Endothelial cell of umbilical vein (primary cell): Measurements from ENCODE around the gene LRRC8D.

Source experiments
- POLR2AphosphoS5 ChIP-seq: IDR thresholded peaks from 2 replicates; pipeline ENCODE4 v1.6.1; 2012; ENCODE audit warnings: low read depth, mild to moderate bottlenecking, control low read depth, low read length, moderate library complexity; ENCODE audit not compliant: insufficient read depth
- TF ChIP-seq, protein P1 (sequence below), 2 donors: IDR thresholded peaks; 1 replicate in 1 of 2; 2 replicates in 1 of 2; pipeline ENCODE4 v1.5.1; 2011; ENCODE audit warnings: low read length in 2 of 2, mild to moderate bottlenecking in 2 of 2, moderate library complexity in 2 of 2, control low read depth in 1 of 2, inconsistent platforms in 1 of 2, low read depth in 1 of 2; ENCODE audit not compliant: insufficient read depth in 1 of 2; ENCODE audit errors: extremely low read depth in 1 of 2

DNA sequence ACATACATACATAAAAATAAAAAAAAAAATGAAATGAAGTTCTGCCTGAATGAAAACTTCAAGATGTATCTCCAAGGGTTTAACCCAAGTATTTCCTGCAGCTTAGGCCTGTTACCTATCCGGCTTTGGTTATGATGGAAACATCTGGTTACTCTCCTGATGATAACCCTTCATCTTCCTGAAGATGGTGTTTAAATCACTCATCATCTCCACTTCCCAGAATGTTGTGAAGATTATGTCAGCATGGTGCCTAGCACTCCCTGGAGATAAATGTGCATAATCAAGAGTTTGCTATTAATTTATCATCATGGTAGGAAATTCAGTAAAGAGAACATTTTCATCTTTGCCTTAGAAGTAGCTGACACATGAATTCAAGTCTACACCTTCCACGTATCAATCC, 121.2 kb downstream of the LRRC8D start:
- TF ChIP-seq, protein P1, sequence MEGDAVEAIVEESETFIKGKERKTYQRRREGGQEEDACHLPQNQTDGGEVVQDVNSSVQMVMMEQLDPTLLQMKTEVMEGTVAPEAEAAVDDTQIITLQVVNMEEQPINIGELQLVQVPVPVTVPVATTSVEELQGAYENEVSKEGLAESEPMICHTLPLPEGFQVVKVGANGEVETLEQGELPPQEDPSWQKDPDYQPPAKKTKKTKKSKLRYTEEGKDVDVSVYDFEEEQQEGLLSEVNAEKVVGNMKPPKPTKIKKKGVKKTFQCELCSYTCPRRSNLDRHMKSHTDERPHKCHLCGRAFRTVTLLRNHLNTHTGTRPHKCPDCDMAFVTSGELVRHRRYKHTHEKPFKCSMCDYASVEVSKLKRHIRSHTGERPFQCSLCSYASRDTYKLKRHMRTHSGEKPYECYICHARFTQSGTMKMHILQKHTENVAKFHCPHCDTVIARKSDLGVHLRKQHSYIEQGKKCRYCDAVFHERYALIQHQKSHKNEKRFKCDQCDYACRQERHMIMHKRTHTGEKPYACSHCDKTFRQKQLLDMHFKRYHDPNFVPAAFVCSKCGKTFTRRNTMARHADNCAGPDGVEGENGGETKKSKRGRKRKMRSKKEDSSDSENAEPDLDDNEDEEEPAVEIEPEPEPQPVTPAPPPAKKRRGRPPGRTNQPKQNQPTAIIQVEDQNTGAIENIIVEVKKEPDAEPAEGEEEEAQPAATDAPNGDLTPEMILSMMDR (IDR thresholded peaks at IDR 0.05; ENCODE audit: extremely low read depth in 1 of 2, insufficient read depth in 1 of 2, low read depth in 1 of 2, low read length in 2 of 2) = no peak
- no peak for TF ChIP-seq POLR2AphosphoS5
